Measurements from ENCODE around the gene PSORS1C1. TPM values are rescaled to one million over a fixed set of nuclear protein-coding genes. Genes with fewer than 3 reads are reported as not detected.
"Not testable (repeated sequence)": the region's sequence is repeated elsewhere in the genome, so short reads cannot be mapped to it uniquely, and the experiment has no call there.

PSORS1C1 gene
- polyA plus RNA-seq, 1 of the 3 experiments (the other 2 are of a cell fraction): 3.1 TPM

DNA sequence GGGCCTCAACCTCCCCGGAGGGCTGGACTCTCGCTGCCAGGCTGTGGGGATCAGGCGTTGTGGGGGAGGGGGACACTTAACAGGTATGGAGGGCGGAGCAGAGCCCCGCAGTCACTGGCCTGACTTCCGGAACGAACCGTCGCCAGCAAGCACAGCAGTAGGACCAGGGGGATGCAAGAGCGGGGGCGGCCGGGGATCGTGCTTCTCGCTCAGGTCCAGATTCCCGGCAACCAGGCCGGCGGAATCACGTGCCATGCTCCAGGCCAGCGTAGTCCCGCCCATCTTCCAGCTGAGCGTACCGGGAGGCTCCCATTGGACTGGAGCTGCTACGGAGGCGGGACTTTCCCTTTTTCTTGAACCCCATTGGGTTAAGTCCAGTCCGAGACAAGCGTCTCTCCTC lies 65.9 kb downstream of the PSORS1C1 start:
- POLR2A ChIA-PET: no interaction called here
- H3K36me3 ChIP-seq (replicated peaks in 1 of 2; ENCODE audit: control insufficient read depth in 1 of 2, insufficient read depth in 2 of 2, low read length in 1 of 2): no peaks in the 10 kb centered on the region
- WGBS (ENCODE audit: low lambda C conversion rate): 83% methylated on average over 21 of the region's 26 CpGs
- H3K27me3 ChIP-seq (ENCODE audit: insufficient read depth): no peaks in the 10 kb centered on the region
- H4K20me1 ChIP-seq (ENCODE audit: insufficient read depth): no peaks in the 10 kb centered on the region
- CTCF ChIA-PET: interaction anchor here (1.5 kb wide), 1 partner anchor 186 kb away, joined by 5 read pairs; no protein-coding TSS in a partner anchor
- H3K4me2 ChIP-seq: no peak overlapping the region
- H3K79me2 ChIP-seq (ENCODE audit: insufficient read depth): no peaks in the 10 kb centered on the region
- no peak overlapping the region for H3K27ac ChIP-seq (ENCODE audit: low read depth in 2 of 2, low read length in 1 of 2)
- H3K9me3 ChIP-seq: no peaks in the 10 kb centered on the region
- H3K4me3 ChIP-seq (ENCODE audit: low read depth in 2 of 2, low read length in 1 of 2): no peak overlapping the region
- H3K4me1 ChIP-seq (ENCODE audit: control insufficient read depth in 1 of 2, insufficient read depth in 2 of 2, low read depth in 1 of 2, low read length in 1 of 2): no peaks in the 10 kb centered on the region
- no peak overlapping the region for H2AFZ ChIP-seq (ENCODE audit: low read depth)
- no peaks in the 10 kb centered on the region for H3K9me2 ChIP-seq
- TF ChIP-seq RAD21 (IDR thresholded peaks at IDR 0.05; ENCODE audit: low read length) (no peak), NFIC (IDR thresholded peaks at IDR 0.05; ENCODE audit: borderline replicate concordance) (no peak), FOXJ3 (CRISPR knock-in tag; IDR thresholded peaks at IDR 0.05) (no peak), YY1 (IDR thresholded peaks at IDR 0.05; ENCODE audit: low read depth) (no peak), SMC3 (IDR thresholded peaks at IDR 0.05; ENCODE audit: low read depth, low read length) (no peak), TAF1 (IDR thresholded peaks at IDR 0.05; ENCODE audit: borderline replicate concordance, low read depth, low read length) (no peak), JUND (IDR thresholded peaks at IDR 0.05) (no peak), MEF2A (IDR thresholded peaks at IDR 0.05; ENCODE audit: borderline replicate concordance, low read depth) (no peak), GABPA (IDR thresholded peaks at IDR 0.05; ENCODE audit: low read depth) (no peak), NRF1 (IDR thresholded peaks at IDR 0.05; ENCODE audit: low read depth, low read length) (no peak), CHD2 (IDR thresholded peaks at IDR 0.05; ENCODE audit: low read length, partially characterized antibody) (no peak), FOSL2 (IDR thresholded peaks at IDR 0.05; ENCODE audit: borderline replicate concordance, low read depth) (no peak), TCF12 (IDR thresholded peaks at IDR 0.05) (no peak), ELF1 (IDR thresholded peaks at IDR 0.05) (no peak), POLR2AphosphoS5 (IDR thresholded peaks at IDR 0.05; ENCODE audit: low read depth, low read length) (no peak)
- TF ChIP-seq, protein P1, sequence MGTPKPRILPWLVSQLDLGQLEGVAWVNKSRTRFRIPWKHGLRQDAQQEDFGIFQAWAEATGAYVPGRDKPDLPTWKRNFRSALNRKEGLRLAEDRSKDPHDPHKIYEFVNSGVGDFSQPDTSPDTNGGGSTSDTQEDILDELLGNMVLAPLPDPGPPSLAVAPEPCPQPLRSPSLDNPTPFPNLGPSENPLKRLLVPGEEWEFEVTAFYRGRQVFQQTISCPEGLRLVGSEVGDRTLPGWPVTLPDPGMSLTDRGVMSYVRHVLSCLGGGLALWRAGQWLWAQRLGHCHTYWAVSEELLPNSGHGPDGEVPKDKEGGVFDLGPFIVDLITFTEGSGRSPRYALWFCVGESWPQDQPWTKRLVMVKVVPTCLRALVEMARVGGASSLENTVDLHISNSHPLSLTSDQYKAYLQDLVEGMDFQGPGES (IDR thresholded peaks at IDR 0.05; ENCODE audit: low read depth, low read length): no peak
- TF ChIP-seq, protein P2, sequence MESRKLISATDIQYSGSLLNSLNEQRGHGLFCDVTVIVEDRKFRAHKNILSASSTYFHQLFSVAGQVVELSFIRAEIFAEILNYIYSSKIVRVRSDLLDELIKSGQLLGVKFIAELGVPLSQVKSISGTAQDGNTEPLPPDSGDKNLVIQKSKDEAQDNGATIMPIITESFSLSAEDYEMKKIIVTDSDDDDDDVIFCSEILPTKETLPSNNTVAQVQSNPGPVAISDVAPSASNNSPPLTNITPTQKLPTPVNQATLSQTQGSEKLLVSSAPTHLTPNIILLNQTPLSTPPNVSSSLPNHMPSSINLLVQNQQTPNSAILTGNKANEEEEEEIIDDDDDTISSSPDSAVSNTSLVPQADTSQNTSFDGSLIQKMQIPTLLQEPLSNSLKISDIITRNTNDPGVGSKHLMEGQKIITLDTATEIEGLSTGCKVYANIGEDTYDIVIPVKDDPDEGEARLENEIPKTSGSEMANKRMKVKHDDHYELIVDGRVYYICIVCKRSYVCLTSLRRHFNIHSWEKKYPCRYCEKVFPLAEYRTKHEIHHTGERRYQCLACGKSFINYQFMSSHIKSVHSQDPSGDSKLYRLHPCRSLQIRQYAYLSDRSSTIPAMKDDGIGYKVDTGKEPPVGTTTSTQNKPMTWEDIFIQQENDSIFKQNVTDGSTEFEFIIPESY (IDR thresholded peaks at IDR 0.05; ENCODE audit: borderline replicate concordance, low read depth): no peak
- TF ChIP-seq, protein P3, sequence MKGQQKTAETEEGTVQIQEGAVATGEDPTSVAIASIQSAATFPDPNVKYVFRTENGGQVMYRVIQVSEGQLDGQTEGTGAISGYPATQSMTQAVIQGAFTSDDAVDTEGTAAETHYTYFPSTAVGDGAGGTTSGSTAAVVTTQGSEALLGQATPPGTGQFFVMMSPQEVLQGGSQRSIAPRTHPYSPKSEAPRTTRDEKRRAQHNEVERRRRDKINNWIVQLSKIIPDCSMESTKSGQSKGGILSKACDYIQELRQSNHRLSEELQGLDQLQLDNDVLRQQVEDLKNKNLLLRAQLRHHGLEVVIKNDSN (IDR thresholded peaks at IDR 0.05; ENCODE audit: borderline replicate concordance, low read depth): no peak
- H3F3A ChIP-seq (replicated peaks; ENCODE audit: insufficient read depth): no peaks in the 10 kb centered on the region
- no peak overlapping the region for H3K9ac ChIP-seq
- peak; percentile 52 for DNase-seq

DNA sequence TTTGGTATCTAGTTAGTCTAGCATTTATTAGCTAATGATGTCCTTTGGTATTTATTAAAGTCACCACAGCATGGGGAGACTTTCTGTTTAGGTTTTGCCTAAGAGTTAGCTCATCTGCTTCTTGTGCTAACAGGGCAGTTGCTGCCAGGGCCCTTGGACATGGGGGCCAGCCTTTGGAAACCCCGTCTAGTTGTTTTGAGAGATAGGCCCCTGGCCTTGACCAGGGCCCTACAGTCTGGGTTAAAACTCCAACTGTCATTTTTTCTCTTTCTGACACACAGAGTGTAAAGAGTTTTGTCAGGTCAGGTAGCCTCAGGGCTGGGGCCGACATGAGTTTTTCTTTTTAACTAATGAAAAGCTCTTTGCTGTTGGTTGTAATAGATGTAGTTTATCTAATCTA lies 68.7 kb downstream of the PSORS1C1 start:
- not testable (repeated sequence) for H3K27ac ChIP-seq (ENCODE audit: low read depth in 2 of 2, low read length in 1 of 2); DNase-seq; H3K4me3 ChIP-seq (ENCODE audit: low read depth in 2 of 2, low read length in 1 of 2); H4K20me1 ChIP-seq (ENCODE audit: insufficient read depth); H2AFZ ChIP-seq (ENCODE audit: low read depth); H3K4me1 ChIP-seq (ENCODE audit: control insufficient read depth in 1 of 2, insufficient read depth in 2 of 2, low read depth in 1 of 2, low read length in 1 of 2); H3K9ac ChIP-seq; H3K27me3 ChIP-seq (ENCODE audit: insufficient read depth); H3K4me2 ChIP-seq; H3K9me2 ChIP-seq; H3K9me3 ChIP-seq; H3K36me3 ChIP-seq (replicated peaks in 1 of 2; ENCODE audit: control insufficient read depth in 1 of 2, insufficient read depth in 2 of 2, low read length in 1 of 2); H3F3A ChIP-seq (replicated peaks; ENCODE audit: insufficient read depth); H3K79me2 ChIP-seq (ENCODE audit: insufficient read depth)
- WGBS (ENCODE audit: low lambda C conversion rate): 79% methylated on average over 2 of the region's 2 CpGs
- CTCF ChIA-PET: interaction anchor here (1.7 kb wide), 1 partner anchor 9 kb away, joined by 6 read pairs; no protein-coding TSS in a partner anchor
- POLR2A ChIA-PET: interaction anchor here (0.7 kb wide), 1 partner anchor 1468 kb away, joined by 3 read pairs; no protein-coding TSS in a partner anchor

DNA sequence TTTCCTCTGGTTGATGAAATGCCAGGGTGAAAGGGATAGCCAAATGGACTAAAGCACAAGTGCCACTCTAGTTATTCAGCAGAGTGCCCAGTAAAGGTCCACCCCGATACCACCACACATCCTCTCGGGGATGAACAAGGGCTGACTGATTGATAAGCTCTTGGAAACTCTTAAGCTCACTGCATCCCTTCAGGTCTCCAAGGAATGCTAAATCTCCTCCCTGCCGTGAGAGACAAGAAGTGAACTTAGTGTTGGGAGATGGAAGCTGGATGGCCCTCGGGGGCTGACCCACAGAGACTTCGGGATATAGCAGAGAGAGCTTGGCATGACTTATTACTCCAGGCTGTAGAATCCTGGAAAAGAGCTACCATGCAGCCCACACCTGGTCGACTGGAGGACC lies 69.3 kb downstream of the PSORS1C1 start:
- H3F3A ChIP-seq (replicated peaks; ENCODE audit: insufficient read depth); H3K4me2 ChIP-seq; H3K4me3 ChIP-seq (ENCODE audit: low read depth in 2 of 2, low read length in 1 of 2); H3K9me2 ChIP-seq; H3K9me3 ChIP-seq; H2AFZ ChIP-seq (ENCODE audit: low read depth); H3K4me1 ChIP-seq (ENCODE audit: control insufficient read depth in 1 of 2, insufficient read depth in 2 of 2, low read depth in 1 of 2, low read length in 1 of 2); H4K20me1 ChIP-seq (ENCODE audit: insufficient read depth); H3K36me3 ChIP-seq (replicated peaks in 1 of 2; ENCODE audit: control insufficient read depth in 1 of 2, insufficient read depth in 2 of 2, low read length in 1 of 2); H3K79me2 ChIP-seq (ENCODE audit: insufficient read depth); DNase-seq; CTCF ChIA-PET; H3K9ac ChIP-seq; H3K27ac ChIP-seq (ENCODE audit: low read depth in 2 of 2, low read length in 1 of 2); H3K27me3 ChIP-seq (ENCODE audit: insufficient read depth): not testable (repeated sequence)
- POLR2A ChIA-PET: interaction anchor here (0.7 kb wide), 1 partner anchor 1468 kb away, joined by 3 read pairs; no protein-coding TSS in a partner anchor
- whole genome bisulfite sequencing (ENCODE audit: low lambda C conversion rate): 67% methylated on average over 6 of the region's 6 CpGs
